WERI-Rb-1 (cell line): ENCODE data around the gene CACNA1D.
"Not testable (repeated sequence)": the region's sequence is repeated elsewhere in the genome, so short reads cannot be mapped to it uniquely, and the experiment has no call there.

ENCODE experiments used
- DNase-seq: peaks from one replicate; pipeline ENCODE4 v3.0.0-alpha.2; 2020
- H3K27ac ChIP-seq: fragments of 250-450 bp; sonication (Bioruptor Pico); 2 replicates; pipeline ENCODE4 v1.5.1; 2020; ENCODE audit warnings: mild to moderate bottlenecking, moderate library complexity
- H3K27me3 ChIP-seq: fragments of 250-450 bp; sonication (Bioruptor Pico); 2 replicates; pipeline ENCODE4 v1.5.1; 2021; ENCODE audit warnings: mild to moderate bottlenecking, low read depth, moderate library complexity; ENCODE audit not compliant: insufficient read depth, severe bottlenecking
- H3K36me3 ChIP-seq: fragments of 250-450 bp; sonication (Bioruptor Pico); 2 replicates; pipeline ENCODE4 v1.5.1; 2020; ENCODE audit warnings: mild to moderate bottlenecking, moderate library complexity
- H3K4me3 ChIP-seq: 2 replicates; pipeline ENCODE4 v1.5.1; 2011; ENCODE audit warnings: low read depth, mild to moderate bottlenecking, control low read depth, low read length
- H3K9me3 ChIP-seq: fragments of 250-450 bp; sonication (Bioruptor Pico); 2 replicates; pipeline ENCODE4 v1.5.1; 2021; ENCODE audit warnings: mild to moderate bottlenecking, moderate library complexity; ENCODE audit not compliant: severe bottlenecking
- CTCF ChIP-seq: IDR thresholded peaks from 2 replicates; pipeline ENCODE4 v1.5.1; 2011; ENCODE audit warnings: low read depth, mild to moderate bottlenecking, control low read depth, inconsistent platforms, low read length

CACNA1D gene

GRCh38 chr3:53659996-53660395, 165.6 kb downstream of the CACNA1D start:
- no peak overlapping the region for H3K27ac ChIP-seq
- peaks cover 9% of the 10 kb centered on the region for H3K9me3 ChIP-seq
- H3K27me3 ChIP-seq, result no peaks in the 10 kb centered on the region
- no peak for DNase-seq
- TF ChIP-seq CTCF, result no peak
- no peak overlapping the region for H3K4me3 ChIP-seq
- no peaks in the 10 kb centered on the region for H3K36me3 ChIP-seq

- no peak for TF ChIP-seq CTCF
- H3K9me3 ChIP-seq, result peaks cover 9% of the 10 kb centered on the region
- H3K27ac ChIP-seq, result no peak overlapping the region
- DNase-seq, result no peak
- H3K4me3 ChIP-seq, result no peak overlapping the region
- no peaks in the 10 kb centered on the region for H3K36me3 ChIP-seq
- H3K27me3 ChIP-seq, result no peaks in the 10 kb centered on the region
Observed at GRCh38 chr3:53661480-53661879, 167.1 kb downstream of the CACNA1D start.

GRCh38 chr3:53664812-53665211, 170.4 kb downstream of the CACNA1D start:
- H3K27ac ChIP-seq, H3K4me3 ChIP-seq, H3K36me3 ChIP-seq, DNase-seq, H3K27me3 ChIP-seq, H3K9me3 ChIP-seq: not testable (repeated sequence)

GRCh38 chr3:53665608-53666425, 171.4 kb downstream of the CACNA1D start:
- DNase-seq, result no peak
- H3K36me3 ChIP-seq, result no peaks in the 10 kb centered on the region
- H3K27me3 ChIP-seq, result no peaks in the 10 kb centered on the region
- peaks cover 7% of the 10 kb centered on the region for H3K9me3 ChIP-seq
- TF ChIP-seq CTCF, result no peak
- no peak overlapping the region for H3K4me3 ChIP-seq
- H3K27ac ChIP-seq, result no peak overlapping the region

- no peaks in the 10 kb centered on the region for H3K27me3 ChIP-seq
- H3K9me3 ChIP-seq, result no peaks in the 10 kb centered on the region
- no peak overlapping the region for H3K4me3 ChIP-seq
- H3K27ac ChIP-seq, result no peak overlapping the region
- TF ChIP-seq CTCF, result peak; percentile 46
- DNase-seq, result no peak
- H3K36me3 ChIP-seq, result no peaks in the 10 kb centered on the region
Observed at GRCh38 chr3:53668872-53669271, 174.5 kb downstream of the CACNA1D start.

GRCh38 chr3:53670721-53671120, 176.3 kb downstream of the CACNA1D start:
- TF ChIP-seq CTCF, result no peak
- Histone ChIP-seq H3K9me3 (no peaks in the 10 kb centered on the region), H3K27me3 (no peaks in the 10 kb centered on the region), H3K36me3 (no peaks in the 10 kb centered on the region), H3K27ac (no peak overlapping the region), H3K4me3 (no peak overlapping the region)
- DNase-seq, result no peak
